ENCODE data around the gene PRKRIP1. TPM values are rescaled to one million over a fixed set of nuclear protein-coding genes. Genes with fewer than 3 reads are reported as not detected.
"Not testable (repeated sequence)": the region's sequence is repeated elsewhere in the genome, so short reads cannot be mapped to it uniquely, and the experiment has no call there.

Gene PRKRIP1
- total RNA-seq, 1 donor from 2014 or later, result 15.4 TPM

- intact Hi-C loops (cut with DNase I), result loop anchor here (10.0 kb wide), 1 partner anchor 854 kb away; no protein-coding TSS in a partner anchor
- DNase-seq (ENCODE audit: low spot score), result no peak
These were observed 2.4 kb downstream of the PRKRIP1 start for GRCh38 chr7:102398543-102398942.

DNA sequence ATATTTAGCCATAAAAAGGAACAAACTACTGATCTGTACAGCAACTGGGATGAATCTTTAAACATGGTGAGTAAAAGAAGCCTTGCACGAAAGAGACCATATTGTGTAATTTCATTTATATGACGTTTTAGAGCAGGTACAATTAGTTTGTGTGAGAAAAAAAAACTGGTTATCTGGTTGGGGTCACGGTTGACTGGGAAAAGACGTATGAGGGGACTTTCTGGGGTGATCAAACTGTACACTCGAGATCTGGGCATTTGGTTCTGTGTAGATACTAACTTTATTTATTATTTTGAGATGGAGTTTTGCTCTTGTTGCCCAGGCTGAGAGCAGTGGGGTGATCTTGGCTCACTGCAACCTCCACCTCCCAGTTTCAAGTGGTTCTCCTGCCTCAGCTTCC, 4.2 kb downstream of the PRKRIP1 start:
- intact Hi-C loops (cut with DNase I), result no loop called here
- no peak for DNase-seq (ENCODE audit: low spot score)

- intact Hi-C loops (cut with DNase I), result no loop called here
- DNase-seq (ENCODE audit: low spot score), result no peak
These were observed 7.4 kb downstream of the PRKRIP1 start for GRCh38 chr7:102403563-102403962.

DNA sequence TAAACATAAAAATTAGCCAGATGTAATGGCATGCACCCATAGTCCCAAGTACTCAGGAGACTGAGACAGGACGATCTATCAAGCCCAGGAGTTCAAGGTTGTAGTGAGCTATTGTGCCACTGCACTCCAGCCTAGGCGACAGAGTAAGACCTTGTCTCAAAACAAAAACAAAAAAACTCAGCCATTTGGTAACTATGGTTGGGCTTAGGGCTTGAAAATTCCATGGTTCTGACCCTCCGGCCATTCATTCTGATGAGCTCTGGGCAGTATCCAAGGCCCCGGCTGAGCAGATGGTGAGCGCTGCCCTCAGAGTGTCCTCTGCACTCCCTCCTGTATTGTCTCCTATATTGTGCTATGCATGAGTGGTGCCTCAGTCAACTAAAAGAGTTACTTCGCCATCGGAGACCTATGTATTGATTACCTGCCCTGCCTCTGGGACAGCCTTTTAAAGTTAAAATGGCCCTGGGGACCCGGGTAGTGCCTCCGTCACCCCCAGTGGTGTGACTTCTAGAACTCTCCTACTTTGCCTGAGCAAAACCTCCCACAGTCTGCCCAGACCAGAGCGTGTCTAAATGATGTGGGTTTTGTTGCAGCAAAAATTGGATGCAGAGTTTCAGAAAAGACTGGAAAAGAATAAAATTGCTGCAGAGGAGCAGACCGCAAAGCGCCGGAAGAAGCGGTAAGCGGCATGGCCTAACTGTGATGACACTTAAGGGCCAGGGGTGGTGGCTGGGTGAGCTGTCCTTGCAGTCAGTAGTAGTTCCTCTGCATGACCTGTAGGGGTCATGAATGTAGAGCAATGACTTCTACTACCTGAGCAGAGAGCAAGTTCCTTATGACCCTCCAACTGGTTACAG, 8.1 kb downstream of the PRKRIP1 start:
- peak; percentile 77 for DNase-seq (ENCODE audit: low spot score)
- intact Hi-C loops (cut with DNase I), result no loop called here

GRCh38 chr7:102404862-102405188, 8.7 kb downstream of the PRKRIP1 start:
- DNase-seq (ENCODE audit: low spot score); intact Hi-C loops (cut with DNase I): not testable (repeated sequence)

GRCh38 chr7:102407910-102408309, 11.7 kb downstream of the PRKRIP1 start:
- DNase-seq (ENCODE audit: low spot score), result no peak
- intact Hi-C loops (cut with DNase I), result no loop called here

DNA sequence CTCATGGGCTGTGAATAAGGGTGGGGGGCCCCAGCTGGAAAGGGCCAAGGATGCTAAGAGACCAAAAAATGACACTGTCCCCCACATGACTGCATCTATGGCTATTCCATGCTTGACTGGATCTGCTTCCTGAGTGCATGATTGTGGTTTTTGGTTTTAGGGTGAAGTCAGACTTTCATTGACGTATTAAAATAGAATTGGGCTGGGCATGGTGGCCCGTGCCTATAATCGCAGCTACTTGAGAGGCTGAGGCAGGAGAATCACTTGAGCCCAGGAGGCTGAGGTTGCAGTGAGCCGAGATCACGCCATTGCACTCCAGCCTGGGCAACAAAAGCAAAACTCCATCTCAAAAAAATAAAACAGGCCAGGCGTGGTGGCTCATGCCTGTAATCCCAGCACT, 12.4 kb downstream of the PRKRIP1 start:
- DNase-seq (ENCODE audit: low spot score); intact Hi-C loops (cut with DNase I): not testable (repeated sequence)

DNA sequence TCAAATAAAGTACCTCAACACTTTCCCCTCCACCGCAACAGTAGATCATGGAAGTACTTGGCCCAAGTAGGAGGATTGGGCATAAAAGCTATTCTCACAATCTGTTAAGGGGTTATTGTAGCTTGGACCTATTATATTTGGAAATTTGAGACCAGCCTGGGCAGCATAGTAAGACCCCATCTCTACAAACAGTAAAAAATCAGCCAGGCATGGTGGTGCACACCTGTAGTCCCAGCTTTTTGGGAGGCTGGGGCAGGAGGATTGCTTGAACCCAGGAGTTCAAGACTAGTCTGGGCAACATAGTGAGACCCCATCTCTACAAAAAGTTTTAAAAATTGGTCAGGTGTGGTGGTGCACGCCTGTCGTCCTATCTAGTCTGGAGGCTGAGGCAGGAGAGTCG, 13.2 kb downstream of the PRKRIP1 start:
- intact Hi-C loops (cut with DNase I), result no loop called here
- no peak for DNase-seq (ENCODE audit: low spot score)

GRCh38 chr7:102410123-102410522, 14.0 kb downstream of the PRKRIP1 start:
- no peak for DNase-seq (ENCODE audit: low spot score)
- intact Hi-C loops (cut with DNase I), result loop anchor here (5.0 kb wide), 1 partner anchor 57 kb away; no protein-coding TSS in a partner anchor

DNA sequence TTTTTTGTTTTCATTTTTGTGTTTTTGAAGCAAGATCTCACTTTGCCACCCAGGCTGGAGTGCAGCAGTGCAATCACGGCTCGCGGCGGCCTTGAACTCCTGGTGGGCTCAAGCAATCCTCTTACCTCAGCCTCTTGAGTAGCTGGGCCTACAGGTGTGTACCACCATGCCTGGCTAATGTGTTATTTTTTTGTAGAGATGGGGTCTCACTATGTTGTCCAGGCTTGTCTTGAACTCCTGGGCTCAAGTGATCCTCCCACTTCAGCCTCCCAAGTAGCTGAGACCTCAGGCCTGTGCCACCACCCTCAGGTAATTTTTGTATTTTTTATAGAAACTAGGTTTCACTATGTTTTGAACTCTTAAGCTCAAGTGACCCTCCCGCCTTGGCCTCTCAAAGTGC, 14.8 kb downstream of the PRKRIP1 start:
- DNase-seq (ENCODE audit: low spot score), result no peak
- intact Hi-C loops (cut with DNase I), result loop anchor here (5.0 kb wide), 1 partner anchor 56 kb away; no protein-coding TSS in a partner anchor

DNA sequence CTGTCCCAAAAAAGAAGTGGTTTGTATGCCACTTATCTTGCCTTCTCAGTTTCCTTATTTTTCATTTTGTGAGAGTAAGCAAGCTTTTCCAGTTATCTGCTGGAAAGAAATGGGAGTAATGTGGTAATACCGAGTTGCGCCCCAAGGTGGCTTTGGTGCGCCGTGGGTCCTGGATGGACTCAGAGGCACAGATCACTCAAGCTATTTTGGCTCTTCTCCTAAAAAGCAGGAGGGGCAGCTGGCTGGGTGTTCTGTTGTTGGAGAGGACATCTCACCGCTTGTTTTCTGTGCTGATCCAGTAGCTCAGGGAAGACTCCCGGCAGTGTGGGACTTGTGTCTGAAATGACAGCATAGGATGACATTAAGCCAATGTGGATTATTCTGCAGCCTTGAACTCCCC, 16.4 kb downstream of the PRKRIP1 start:
- DNase-seq (ENCODE audit: low spot score), result peak; percentile 84
- intact Hi-C loops (cut with DNase I), result loop anchor here (5.0 kb wide), 1 partner anchor 55 kb away; no protein-coding TSS in a partner anchor

DNA sequence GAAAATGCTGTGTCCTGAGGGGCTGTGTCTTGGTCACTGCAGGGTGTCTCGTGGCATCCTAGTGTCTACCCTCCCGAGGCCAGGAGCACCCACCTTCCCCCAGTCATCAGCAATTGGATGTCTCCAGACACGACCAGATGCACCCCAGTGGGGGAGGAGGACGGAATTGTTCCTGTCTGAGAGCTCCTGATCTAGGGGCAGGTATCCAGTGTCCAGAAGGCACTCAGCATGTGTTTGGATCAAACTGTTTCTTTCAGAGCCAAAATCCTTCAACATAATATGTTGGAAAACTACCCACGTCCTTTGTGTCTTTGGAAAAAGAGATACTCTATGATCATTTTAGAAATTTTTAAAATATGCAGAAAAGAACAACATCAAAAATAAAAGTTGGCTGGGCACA, 16.9 kb downstream of the PRKRIP1 start:
- DNase-seq (ENCODE audit: low spot score), result no peak
- intact Hi-C loops (cut with DNase I), result loop anchor here (5.0 kb wide), 1 partner anchor 54 kb away; no protein-coding TSS in a partner anchor

DNA sequence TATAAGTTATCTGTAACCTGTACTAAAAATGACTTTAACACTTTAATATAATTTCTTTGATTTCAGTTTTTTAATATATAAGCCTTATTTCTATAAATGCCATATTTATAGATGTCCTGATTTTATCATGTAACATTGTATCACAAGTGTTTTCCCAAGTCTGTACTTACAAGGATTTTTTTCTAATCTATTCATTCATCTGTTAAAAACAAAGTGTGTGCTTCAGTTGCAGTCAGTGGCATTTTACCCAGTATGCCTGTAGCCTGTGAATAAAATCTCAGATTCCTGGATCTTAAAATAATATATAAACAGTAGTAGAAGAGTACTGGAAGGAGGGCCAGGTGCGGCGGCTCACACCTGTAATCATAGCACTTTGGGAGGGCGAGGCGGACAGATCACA, 17.4 kb downstream of the PRKRIP1 start:
- intact Hi-C loops (cut with DNase I), result loop anchor here (5.0 kb wide), 1 partner anchor 54 kb away; no protein-coding TSS in a partner anchor
- no peak for DNase-seq (ENCODE audit: low spot score)

- DNase-seq (ENCODE audit: low spot score), result peak; percentile 80
- intact Hi-C loops (cut with DNase I), result no loop called here
These were observed 19.6 kb downstream of the PRKRIP1 start for GRCh38 chr7:102415685-102416225.

DNA sequence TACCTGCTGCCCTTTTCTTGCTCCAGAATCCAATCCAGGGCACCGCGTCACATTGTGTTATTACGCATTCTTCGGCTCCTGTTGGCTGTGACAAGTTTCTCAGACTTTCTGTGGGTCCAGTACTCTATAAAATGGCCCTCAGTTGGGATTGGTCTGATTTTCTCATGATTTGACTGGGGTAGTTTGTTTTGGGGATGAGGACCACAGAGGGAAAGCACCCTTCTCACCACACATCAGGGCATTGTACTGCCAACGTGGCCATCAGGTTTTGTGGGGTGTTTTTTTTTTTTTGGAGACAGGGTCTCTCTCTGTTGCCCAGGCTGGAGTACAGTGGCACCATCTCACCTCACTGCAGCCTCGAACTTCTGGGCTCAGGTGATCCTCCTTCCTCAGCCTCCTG, 20.2 kb downstream of the PRKRIP1 start:
- intact Hi-C loops (cut with DNase I), result no loop called here
- no peak for DNase-seq (ENCODE audit: low spot score)

- no peak for DNase-seq (ENCODE audit: low spot score)
- intact Hi-C loops (cut with DNase I), result no loop called here
These were observed 20.9 kb downstream of the PRKRIP1 start for GRCh38 chr7:102417105-102417504.

DNA sequence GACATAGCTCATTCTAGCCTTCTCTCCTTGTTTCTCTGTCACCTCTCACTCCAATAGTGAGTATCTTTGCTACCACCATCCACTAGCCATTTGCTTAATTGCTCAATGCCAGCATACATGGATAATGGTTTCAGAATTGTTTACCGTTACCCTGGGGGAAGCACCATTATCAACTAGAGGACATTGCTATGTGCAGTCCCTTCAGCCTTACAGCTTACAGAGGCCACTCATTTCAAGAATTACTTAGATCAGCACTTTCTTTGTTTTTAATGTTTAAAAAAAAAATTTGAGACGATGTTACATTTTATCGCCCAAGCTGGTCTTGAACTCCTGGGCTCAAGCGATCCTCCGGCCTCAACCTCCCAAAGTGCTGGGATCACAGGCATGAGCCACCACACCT, 22.4 kb downstream of the PRKRIP1 start:
- intact Hi-C loops (cut with DNase I), result no loop called here
- no peak for DNase-seq (ENCODE audit: low spot score)

DNA sequence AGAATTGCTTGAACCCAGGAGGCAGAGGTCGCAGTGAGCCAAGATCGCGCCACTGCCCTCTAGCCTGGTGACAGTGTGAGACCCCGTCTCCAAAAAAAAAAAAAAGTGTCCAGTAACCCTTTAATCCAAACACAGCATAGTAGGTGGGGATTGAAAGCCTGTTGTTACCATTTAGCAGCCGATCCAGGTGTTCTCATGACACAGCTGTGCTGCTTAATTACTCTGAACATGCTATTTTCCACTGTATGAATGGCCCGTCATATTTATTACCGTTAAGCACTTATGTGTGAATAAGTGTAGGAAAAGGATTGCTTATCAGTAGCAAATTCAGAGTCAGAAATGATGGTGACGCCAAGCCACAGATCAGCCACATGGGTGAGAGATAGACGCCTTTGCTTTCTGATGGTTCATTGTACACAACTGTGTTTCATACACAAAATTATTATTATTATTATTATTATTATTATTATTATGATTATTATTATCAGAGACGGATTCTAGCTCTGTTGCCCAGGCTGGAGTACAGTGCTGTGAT, 25.6 kb downstream of the PRKRIP1 start:
- intact Hi-C loops (cut with DNase I), result no loop called here
- DNase-seq (ENCODE audit: low spot score), result no peak

DNA sequence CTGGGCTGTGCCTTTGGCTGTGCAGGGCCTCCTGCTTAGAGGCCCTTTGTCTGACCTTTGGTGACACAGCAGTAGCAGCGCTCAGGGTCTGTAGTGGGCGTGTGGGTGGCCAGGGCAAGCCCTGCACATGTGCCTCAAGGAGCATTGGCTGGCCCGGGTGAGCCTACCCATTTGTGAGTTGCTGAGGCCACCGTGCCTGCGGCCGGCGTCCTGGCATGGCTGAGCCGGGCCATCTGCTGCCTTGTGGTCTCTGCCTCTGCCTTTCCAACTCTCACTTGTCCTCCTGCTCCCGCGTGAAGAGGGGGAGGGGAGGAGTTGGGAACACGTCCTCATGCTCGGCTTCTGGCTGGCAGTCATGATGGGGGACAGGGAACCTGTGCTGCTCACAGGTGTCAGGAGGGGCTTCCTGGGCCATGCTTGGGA, 28.0 kb downstream of the PRKRIP1 start:
- intact Hi-C loops (cut with DNase I), result no loop called here
- DNase-seq (ENCODE audit: low spot score), result no peak

GRCh38 chr7:102424787-102425218, 28.6 kb downstream of the PRKRIP1 start:
- intact Hi-C loops (cut with DNase I), result no loop called here
- peak; percentile 81 for DNase-seq (ENCODE audit: low spot score)

Data from cardiac septum (tissue), 1 donor.